ENCODE measurements around the gene HS3ST1.

DNA sequence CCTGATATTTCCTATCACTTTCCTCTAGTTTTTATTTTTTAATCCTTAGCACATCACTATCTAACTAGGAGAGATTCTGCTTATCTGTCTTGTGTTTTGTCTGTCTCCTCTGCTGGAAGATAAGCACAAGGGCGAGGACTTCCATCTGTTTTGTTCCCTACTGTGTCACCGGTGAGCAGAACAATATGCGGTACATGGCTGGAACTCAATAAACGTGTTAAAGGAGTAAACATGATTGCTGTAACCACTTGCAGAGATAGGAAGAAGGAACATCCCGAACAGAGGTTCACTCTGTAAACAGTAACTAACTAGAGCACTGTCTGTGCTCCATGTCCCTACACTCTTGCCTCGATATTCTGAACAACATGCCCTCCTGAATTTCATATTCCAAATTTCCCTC lies 5.2 kb downstream of the HS3ST1 start:
- TF ChIP-seq, protein P1, sequence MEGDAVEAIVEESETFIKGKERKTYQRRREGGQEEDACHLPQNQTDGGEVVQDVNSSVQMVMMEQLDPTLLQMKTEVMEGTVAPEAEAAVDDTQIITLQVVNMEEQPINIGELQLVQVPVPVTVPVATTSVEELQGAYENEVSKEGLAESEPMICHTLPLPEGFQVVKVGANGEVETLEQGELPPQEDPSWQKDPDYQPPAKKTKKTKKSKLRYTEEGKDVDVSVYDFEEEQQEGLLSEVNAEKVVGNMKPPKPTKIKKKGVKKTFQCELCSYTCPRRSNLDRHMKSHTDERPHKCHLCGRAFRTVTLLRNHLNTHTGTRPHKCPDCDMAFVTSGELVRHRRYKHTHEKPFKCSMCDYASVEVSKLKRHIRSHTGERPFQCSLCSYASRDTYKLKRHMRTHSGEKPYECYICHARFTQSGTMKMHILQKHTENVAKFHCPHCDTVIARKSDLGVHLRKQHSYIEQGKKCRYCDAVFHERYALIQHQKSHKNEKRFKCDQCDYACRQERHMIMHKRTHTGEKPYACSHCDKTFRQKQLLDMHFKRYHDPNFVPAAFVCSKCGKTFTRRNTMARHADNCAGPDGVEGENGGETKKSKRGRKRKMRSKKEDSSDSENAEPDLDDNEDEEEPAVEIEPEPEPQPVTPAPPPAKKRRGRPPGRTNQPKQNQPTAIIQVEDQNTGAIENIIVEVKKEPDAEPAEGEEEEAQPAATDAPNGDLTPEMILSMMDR (conservative IDR thresholded peaks at IDR 0.05) = no peak
- no peak for TF ChIP-seq EZH2 (IDR thresholded peaks at IDR 0.05; ENCODE audit: low read depth)
